Type B pancreatic cell (in vitro differentiated cells): ENCODE data around the gene FGD4. TPM values are rescaled to one million over a fixed set of nuclear protein-coding genes. Genes with fewer than 3 reads are reported as not detected.
A peak's percentile ranks its signal among the peaks of the same experiment; 100 is the strongest.

ENCODE experiments used
- DNase-seq: peaks from one replicate; pipeline ENCODE4 v3.0.0; 2021; ENCODE audit warnings: mixed read lengths; ENCODE audit not compliant: unreplicated experiment; ENCODE audit errors: extremely low spot score
- H3K27ac Mint-ChIP-seq: 2 replicates; pipeline ENCODE4 v1.8.0; 2021; ENCODE audit warnings: mild to moderate bottlenecking, mixed read lengths
- H3K27me3 Mint-ChIP-seq: 2 replicates; pipeline ENCODE4 v1.8.0; 2021; ENCODE audit warnings: mixed read lengths
- H3K36me3 Mint-ChIP-seq: 2 replicates; pipeline ENCODE4 v1.8.0; 2021; ENCODE audit warnings: mixed read lengths
- H3K4me1 Mint-ChIP-seq: one replicate; pipeline ENCODE4 v1.8.0; 2021; ENCODE audit warnings: mixed read lengths; ENCODE audit not compliant: unreplicated experiment
- H3K4me3 Mint-ChIP-seq: 2 replicates; pipeline ENCODE4 v1.8.0; 2021; ENCODE audit warnings: mild to moderate bottlenecking, mixed read lengths
- H3K9me3 Mint-ChIP-seq: 2 replicates; pipeline ENCODE4 v1.8.0; 2021; ENCODE audit warnings: mixed read lengths
- total RNA-seq: library from RNA; stranded (reverse); gene quantifications from 2 replicates; pipeline ENCODE4 v1.2.1, GENCODE V29; 2021; ENCODE audit warnings: low replicate concordance
- TF ChIP-seq, protein P1 (sequence below): fragments of 200-600 bp; sonication (generic); conservative IDR thresholded peaks from 2 replicates; pipeline ENCODE4 v1.5.0; 2021; ENCODE audit warnings: antibody characterized with exemption, mild to moderate bottlenecking

The FGD4 gene
- total RNA-seq, 1 donor from 2014 or later = 26.7 TPM

DNA sequence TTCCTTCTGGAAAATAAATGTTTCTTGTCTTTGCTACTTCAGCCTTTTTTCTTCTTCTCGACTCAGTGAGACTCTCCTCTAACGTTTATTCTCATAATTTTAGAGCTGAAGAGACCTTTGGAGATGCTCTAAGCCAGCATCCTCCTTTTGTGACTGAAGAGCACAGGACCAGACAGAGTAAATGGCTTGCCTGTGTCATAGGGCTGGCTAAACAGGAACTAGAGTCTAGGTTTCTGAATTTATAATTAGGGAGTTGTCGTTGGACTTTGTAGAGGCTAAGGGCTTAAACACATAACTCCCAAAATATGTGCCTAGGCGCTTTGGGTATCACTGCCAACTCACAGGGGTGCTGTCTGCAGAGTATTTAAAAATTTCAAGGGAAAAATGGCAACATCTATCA is 98.5 kb downstream of the FGD4 start:
- H3K27me3 Mint-ChIP-seq = no peaks in the 10 kb centered on the region
- no peak overlapping the region for H3K4me3 Mint-ChIP-seq
- H3K36me3 Mint-ChIP-seq = peaks cover 4% of the 10 kb centered on the region
- H3K4me1 Mint-ChIP-seq = peaks cover 12% of the 10 kb centered on the region
- no peak for DNase-seq
- TF ChIP-seq, protein P1, sequence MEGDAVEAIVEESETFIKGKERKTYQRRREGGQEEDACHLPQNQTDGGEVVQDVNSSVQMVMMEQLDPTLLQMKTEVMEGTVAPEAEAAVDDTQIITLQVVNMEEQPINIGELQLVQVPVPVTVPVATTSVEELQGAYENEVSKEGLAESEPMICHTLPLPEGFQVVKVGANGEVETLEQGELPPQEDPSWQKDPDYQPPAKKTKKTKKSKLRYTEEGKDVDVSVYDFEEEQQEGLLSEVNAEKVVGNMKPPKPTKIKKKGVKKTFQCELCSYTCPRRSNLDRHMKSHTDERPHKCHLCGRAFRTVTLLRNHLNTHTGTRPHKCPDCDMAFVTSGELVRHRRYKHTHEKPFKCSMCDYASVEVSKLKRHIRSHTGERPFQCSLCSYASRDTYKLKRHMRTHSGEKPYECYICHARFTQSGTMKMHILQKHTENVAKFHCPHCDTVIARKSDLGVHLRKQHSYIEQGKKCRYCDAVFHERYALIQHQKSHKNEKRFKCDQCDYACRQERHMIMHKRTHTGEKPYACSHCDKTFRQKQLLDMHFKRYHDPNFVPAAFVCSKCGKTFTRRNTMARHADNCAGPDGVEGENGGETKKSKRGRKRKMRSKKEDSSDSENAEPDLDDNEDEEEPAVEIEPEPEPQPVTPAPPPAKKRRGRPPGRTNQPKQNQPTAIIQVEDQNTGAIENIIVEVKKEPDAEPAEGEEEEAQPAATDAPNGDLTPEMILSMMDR = no peak
- H3K27ac Mint-ChIP-seq = no peak overlapping the region
- no peaks in the 10 kb centered on the region for H3K9me3 Mint-ChIP-seq

DNA sequence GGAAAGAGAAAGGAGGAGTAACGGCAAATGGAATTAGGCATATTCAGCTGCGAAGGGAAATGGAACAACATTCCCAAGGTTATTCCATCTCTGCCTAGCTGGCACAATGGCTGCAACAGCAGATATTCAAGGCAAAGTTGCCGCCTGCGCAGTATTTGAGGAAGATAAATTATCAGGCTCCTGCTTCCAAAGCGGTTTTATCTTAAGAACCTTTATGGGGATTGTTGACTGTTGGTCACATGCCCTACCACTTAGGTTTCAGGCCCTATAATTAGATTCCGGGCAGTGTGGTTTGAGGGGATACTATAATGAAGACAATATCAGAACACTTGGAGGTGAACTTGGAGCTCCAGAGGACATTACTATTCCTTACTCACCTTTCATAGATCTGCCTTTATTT is 99.7 kb downstream of the FGD4 start:
- no peaks in the 10 kb centered on the region for H3K9me3 Mint-ChIP-seq
- no peak overlapping the region for H3K27ac Mint-ChIP-seq
- peaks cover 12% of the 10 kb centered on the region for H3K4me1 Mint-ChIP-seq
- peak overlapping the region; percentile 21 for H3K4me3 Mint-ChIP-seq
- DNase-seq = no peak
- TF ChIP-seq, protein P1 = no peak
- no peaks in the 10 kb centered on the region for H3K27me3 Mint-ChIP-seq
- peaks cover 4% of the 10 kb centered on the region for H3K36me3 Mint-ChIP-seq

DNA sequence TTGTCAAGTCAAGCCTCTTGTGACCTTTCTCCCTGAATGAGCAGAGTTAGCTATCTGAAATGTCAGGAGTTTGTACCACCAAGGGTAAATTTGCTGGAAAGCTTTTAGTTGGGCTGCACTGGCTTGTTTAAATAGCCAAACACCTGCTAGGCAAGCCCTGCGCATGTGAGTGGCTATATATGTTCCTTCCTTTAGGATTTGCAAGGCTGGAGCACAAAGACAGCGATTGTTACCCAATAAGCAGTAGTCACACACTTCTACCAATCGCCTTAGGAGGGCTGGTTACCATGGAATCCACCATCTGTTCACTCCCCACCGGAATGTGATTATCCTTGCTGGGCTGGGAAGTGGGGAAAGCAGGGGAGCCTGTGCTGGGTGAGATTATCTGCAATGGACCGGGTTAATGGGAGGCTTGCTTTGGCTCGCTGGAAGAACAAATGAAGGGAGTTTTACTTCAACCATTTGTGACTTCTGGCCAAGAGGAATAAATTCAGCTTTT is 102.5 kb downstream of the FGD4 start:
- H3K4me3 Mint-ChIP-seq = peak overlapping the region; percentile 87
- DNase-seq = peak; percentile 70

DNA sequence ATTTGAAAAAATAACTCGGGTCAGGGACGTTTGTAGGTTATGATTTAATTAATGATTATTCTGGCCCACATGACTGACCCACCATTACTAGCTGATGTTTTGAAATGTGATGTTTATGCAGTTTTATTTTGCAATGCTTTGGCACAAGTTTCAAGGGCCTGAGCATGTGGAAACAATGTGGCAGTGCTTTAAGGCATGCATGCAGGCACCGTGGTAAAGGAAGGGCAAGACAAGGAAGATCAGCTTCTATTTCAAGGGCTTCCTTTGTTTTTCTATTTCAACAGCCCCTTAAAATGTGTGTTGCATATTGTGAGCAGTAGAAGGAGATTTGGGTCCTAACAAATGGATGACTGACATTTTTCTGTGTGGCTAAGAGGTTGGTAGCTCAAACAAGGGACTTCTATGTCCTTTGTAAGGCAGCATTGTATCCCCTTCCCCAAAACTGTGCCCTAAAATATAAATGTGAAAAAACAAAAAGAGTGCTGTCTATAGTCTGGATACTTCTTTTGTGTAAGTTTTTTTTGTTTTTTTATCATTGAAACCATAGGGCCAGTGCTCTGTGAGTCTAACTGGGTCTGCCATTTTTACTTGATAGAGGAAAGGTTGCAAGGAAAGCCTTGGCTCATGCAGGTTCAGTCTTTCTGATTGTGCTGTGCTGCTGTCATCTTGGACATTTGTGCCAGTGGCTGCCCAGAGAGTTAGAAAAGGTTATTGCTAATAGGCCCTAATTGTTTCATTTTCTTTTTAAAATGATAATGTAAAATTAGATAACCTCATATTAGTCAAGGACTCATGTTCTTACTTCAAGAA is 103.5 kb downstream of the FGD4 start:
- H3K36me3 Mint-ChIP-seq = peaks cover 3% of the 10 kb centered on the region
- DNase-seq = no peak
- TF ChIP-seq, protein P1 = no peak
- peaks cover 12% of the 10 kb centered on the region for H3K4me1 Mint-ChIP-seq
- peak overlapping the region; percentile 19 for H3K27ac Mint-ChIP-seq
- no peaks in the 10 kb centered on the region for H3K9me3 Mint-ChIP-seq
- H3K27me3 Mint-ChIP-seq = no peaks in the 10 kb centered on the region
- peak overlapping the region; percentile 87 for H3K4me3 Mint-ChIP-seq

More for the DNA sequence above, 102.5 kb downstream of the FGD4 start:
- Mint-ChIP-seq H3K36me3 (peaks cover 7% of the 10 kb centered on the region), H3K9me3 (no peaks in the 10 kb centered on the region), H3K27ac (peak overlapping the region; percentile 82), H3K27me3 (no peaks in the 10 kb centered on the region), H3K4me1 (peaks cover 12% of the 10 kb centered on the region)
- TF ChIP-seq, protein P1 = no peak

DNA sequence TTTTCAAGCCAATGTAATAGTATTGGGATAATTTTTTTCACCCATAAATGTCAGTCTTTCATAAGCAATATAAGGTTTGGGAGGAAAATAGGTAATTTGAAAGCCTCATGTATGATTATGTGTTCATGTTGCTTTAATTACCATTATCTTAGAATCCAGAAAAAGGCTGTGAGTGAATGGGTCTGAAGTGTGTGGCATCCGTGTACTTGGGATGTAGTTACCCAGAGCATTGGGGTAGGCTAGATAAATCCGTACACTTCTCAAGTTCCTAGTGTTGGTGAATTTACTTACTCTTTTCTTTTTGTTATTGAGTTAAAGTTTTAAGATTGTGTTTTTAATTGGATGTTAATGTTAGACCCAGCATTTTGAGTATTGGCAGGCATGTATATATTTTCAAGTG is 104.4 kb downstream of the FGD4 start:
- Mint-ChIP-seq H3K4me1 (peaks cover 12% of the 10 kb centered on the region), H3K36me3 (peaks cover 3% of the 10 kb centered on the region), H3K27me3 (no peaks in the 10 kb centered on the region), H3K4me3 (peak overlapping the region; percentile 80), H3K9me3 (no peaks in the 10 kb centered on the region), H3K27ac (no peak overlapping the region)
- TF ChIP-seq, protein P1 = no peak
- DNase-seq = no peak
